Measurements from ENCODE around the gene UBE2D3. TPM values are rescaled to one million over a fixed set of nuclear protein-coding genes. Genes with fewer than 3 reads are reported as not detected.

Gene UBE2D3
- 235 and 241 TPM in 2 replicates for total RNA-seq

GRCh38 chr4:102826890-102827673 lies at the start of gene UBE2D3:
Gene UBE2D3, minus strand, starts transcription at chr4:102827551. Its CDS starts 1,043 bp downstream, at chr4:102826508.

GRCh38 chr4:102868781-102869568 lies 41.6 kb upstream of the UBE2D3 start, which contains the start of gene CISD2:
Gene CISD2, plus strand, starts transcription at chr4:102868992. Its CDS starts 93 bp downstream, at chr4:102869085.

GRCh38 chr4:102760645-102761295 lies 66.6 kb downstream of the UBE2D3 start, which contains the start of gene MANBA:
Gene MANBA, minus strand, starts transcription at chr4:102760968. Its CDS starts 74 bp downstream, at chr4:102760894.

Other genes with a start within 250 kb of the UBE2D3 start
- 31.8 and 34.8 TPM in 2 replicates for gene MANBA, start 66.6 kb downstream of the UBE2D3 start, total RNA-seq
- gene CISD2, start 41.4 kb upstream of the UBE2D3 start, total RNA-seq: 12.7 and 15.9 TPM in 2 replicates
- 0.25 and 0.34 TPM in 2 replicates for gene SLC9B1, start 192.2 kb upstream of the UBE2D3 start, total RNA-seq
- 12.3 and 12.4 TPM in 2 replicates for gene SLC9B2, start 249.2 kb upstream of the UBE2D3 start, total RNA-seq

All from cardiac ventricle fibroblast (primary cell).